Psoas muscle (tissue), 8 donors: ENCODE measurements around the gene TEX13B. TPM values are rescaled to one million over a fixed set of nuclear protein-coding genes. Genes with fewer than 3 reads are reported as not detected.

Experiments used
- ATAC-seq, 4 donors: fragments of 200-7000 bp; cut with Tn5 transposase; one replicate each; pipeline ENCODE4 v1.9.1; 2020; ENCODE audit warnings: moderate library complexity in 3 of 4, mild to moderate bottlenecking in 2 of 4
- DNase-seq, 2 donors: peaks; one replicate each; pipeline ENCODE4 v3.0.0-alpha.2; 2020
- H3K27ac ChIP-seq: fragments of 200-600 bp; one replicate; pipeline ENCODE4 v1.8.0; 2022
- H3K27me3 ChIP-seq, 3 donors: fragments of 200-600 bp in 1 of 3; one replicate each; pipeline versions ENCODE4 v1.6.1 to v1.8.0; 2013 to 2022; ENCODE audit warnings: low read length in 2 of 3, mild to moderate bottlenecking in 2 of 3, moderate library complexity in 1 of 3; ENCODE audit not compliant: insufficient read depth in 3 of 3
- H3K36me3 ChIP-seq, 2 donors: fragments of 200-600 bp in 1 of 2; one replicate each; pipeline versions ENCODE4 v1.6.1 to v1.8.0; 2013 to 2022; ENCODE audit warnings: low read depth in 1 of 2, mild to moderate bottlenecking in 1 of 2, moderate library complexity in 1 of 2; ENCODE audit not compliant: insufficient read depth in 1 of 2
- H3K4me1 ChIP-seq: fragments of 200-600 bp; one replicate; pipeline ENCODE4 v1.8.0; 2022
- H3K4me3 ChIP-seq: fragments of 200-600 bp; one replicate; pipeline ENCODE4 v1.8.0; 2022; ENCODE audit warnings: mild to moderate bottlenecking
- H3K9me3 ChIP-seq: fragments of 200-600 bp; one replicate; pipeline ENCODE4 v1.8.0; 2022
- CTCF ChIP-seq: fragments of 200-600 bp; IDR thresholded peaks from one replicate; pipeline ENCODE4 v1.8.0; 2022; ENCODE audit warnings: antibody characterized with exemption
- WGBS, 3 donors: extraction: QIAGEN DNeasy Blood & Tissue Kit; methylation state at CpG; one replicate each; pipeline versions ENCODE4 v1.1.6 to v1.1.7; 2013; 5-methylcytosine and 5-hydroxymethylcytosine counted together
- intact Hi-C, 2 donors: fragments of 100-400 bp; cut with DNase I; formaldehyde crosslinking; loops; one replicate each; pipeline versions ENCODE4 v1.11.0 to v1.14.2; 2022
- long read RNA-seq, 2 donors: library from polyadenylated mRNA; unstranded; transcript quantifications; one replicate each; pipeline ENCODE4 v2.0.0, GENCODE V29; 2021
- polyA plus RNA-seq, 3 donors: library from polyadenylated mRNA; stranded (reverse); fragments of 200-250 nt; gene quantifications; one replicate each; pipeline ENCODE4 v1.2.3, GENCODE V29; 2013
- total RNA-seq, 4 donors: library from RNA; stranded (reverse); fragmentation: NEBNext Ultra II Directional in 2 of 4; extraction: Animal tissue kit (Norgen Biotek cat#: 25700) in 2 of 4; gene quantifications; one replicate each; pipeline versions ENCODE4 v1.2.1 to v1.2.4, GENCODE V29; 2021 to 2023
- donor health status: healthy with polysubstance abuse.
- donor health status: DM: no; HTN: no; CAD: no; lungs with moderate emphysema.
- donor health status: Bipolar disorder and iron deficiency.
- donor health status: healthy.
- donor health status: DM: yes; HTN: yes; CAD: no.
- donor health status: DM: no; HTN: no; CAD: no.
- donor health status: DM: no; HTN: no; CAD: no.
- donor health status: DM: yes; HTN: yes; CAD: no.

TEX13B gene
- not detected for total RNA-seq
- not detected for polyA plus RNA-seq
- long read RNA-seq, donor 1 = 0 reads
- long read RNA-seq, donor 2 = 0 reads

- no peak for ATAC-seq
- Histone ChIP-seq H3K4me3 (no peak within 1 kb of the TSS), H3K27me3 (peaks cover 0 to 10% (median 0%) of the 10 kb centered on the region in 3 donors), H3K9me3 (no peaks in the 10 kb centered on the region), H3K4me1 (no peaks in the 10 kb centered on the region), H3K27ac (no peak within 1 kb of the TSS), H3K36me3 (no peaks in the 10 kb centered on the region)
- intact Hi-C loops = no loop called here
- TF ChIP-seq CTCF = no peak
- WGBS, 3 donors = 76 to 96% (median 87%) methylated on average over 6 of the region's 6 CpGs
- no peak for DNase-seq
Observed at GRCh38 chrX:107982356-107982755, at the start of gene TEX13B. TEX13B (minus strand) TSS chrX:107982370; CDS start chrX:107982127, 243 bp downstream.

- Histone ChIP-seq H3K4me1 (no peaks in the 10 kb centered on the region), H3K27ac (no peak overlapping the region), H3K27me3 (peaks cover 0 to 42% (median 0%) of the 10 kb centered on the region in 3 donors), H3K9me3 (no peaks in the 10 kb centered on the region), H3K36me3 (no peaks in the 10 kb centered on the region), H3K4me3 (no peak overlapping the region)
- ATAC-seq = no peak
- WGBS, 3 donors = 77 to 87% (median 82%) methylated on average over 5 of the region's 5 CpGs
- intact Hi-C loops = no loop called here
- TF ChIP-seq CTCF = no peak
- DNase-seq = no peak
Observed at GRCh38 chrX:108029928-108030711, 48.0 kb upstream of the TEX13B start.

- Histone ChIP-seq H3K4me1 (no peaks in the 10 kb centered on the region), H3K27ac (no peak overlapping the region), H3K4me3 (no peak overlapping the region), H3K9me3 (no peaks in the 10 kb centered on the region), H3K36me3 (no peaks in the 10 kb centered on the region), H3K27me3 (peaks cover 0 to 31% (median 0%) of the 10 kb centered on the region in 3 donors)
- TF ChIP-seq CTCF = no peak
- ATAC-seq = no peak
- WGBS, 3 donors = 88 to 92% (median 88%) methylated on average over 1 of the region's 1 CpG
- intact Hi-C loops = no loop called here
- no peak for DNase-seq
Observed at GRCh38 chrX:108028854-108029253, 46.7 kb upstream of the TEX13B start.

GRCh38 chrX:108025954-108026600, 43.9 kb upstream of the TEX13B start:
- no peak for ATAC-seq
- Histone ChIP-seq H3K27ac (no peak overlapping the region), H3K27me3 (peaks cover 0 to 28% (median 0%) of the 10 kb centered on the region in 3 donors), H3K4me1 (no peaks in the 10 kb centered on the region), H3K36me3 (no peaks in the 10 kb centered on the region), H3K9me3 (no peaks in the 10 kb centered on the region), H3K4me3 (no peak overlapping the region)
- intact Hi-C loops = no loop called here
- WGBS, 3 donors = 33 to 51% (median 40%) methylated on average over 2 of the region's 2 CpGs
- no peak for DNase-seq
- no peak for TF ChIP-seq CTCF
